B cell (primary cell): ENCODE data around the gene FHIT.

ENCODE experiments used
- CTCF ChIP-seq: fragments of 200-600 bp; IDR thresholded peaks from one replicate; pipeline ENCODE4 v1.8.0; 2022; ENCODE audit warnings: antibody characterized with exemption, mild to moderate bottlenecking
- EZH2 ChIP-seq: IDR thresholded peaks from 2 replicates; pipeline ENCODE4 v1.6.1; 2012; ENCODE audit warnings: borderline replicate concordance, low read depth, mild to moderate bottlenecking, moderate library complexity, low read length; ENCODE audit not compliant: insufficient read depth, poor library complexity, severe bottlenecking

- no peak for TF ChIP-seq CTCF
- TF ChIP-seq EZH2 = no peak
These were observed 1205.0 kb downstream of the FHIT start for GRCh38 chr3:60046210-60046609.
